HEK293 (cell line): ENCODE results near the gene LRRC23.
A peak's percentile ranks its signal among the peaks of the same experiment; 100 is the strongest.

Experiments
- BCL11B ChIP-seq: fragments of 450-650 bp; formaldehyde crosslinking; IDR thresholded peaks from 2 replicates; pipeline ENCODE4 v1.5.1; 2016; ENCODE audit warnings: low read depth, missing biosample characterization, missing genetic modification characterization
- EGR2 ChIP-seq: fragments of 450-650 bp; formaldehyde crosslinking; IDR thresholded peaks from 2 replicates; pipeline ENCODE4 v1.5.1; 2016; ENCODE audit warnings: low read depth, missing biosample characterization, missing genetic modification characterization
- KLF10 ChIP-seq: fragments of 450-650 bp; IDR thresholded peaks from 2 replicates; pipeline ENCODE4 v1.5.1; 2018; ENCODE audit warnings: missing biosample characterization, mild to moderate bottlenecking, missing genetic modification characterization
- KLF9 ChIP-seq: fragments of 450-650 bp; formaldehyde crosslinking; IDR thresholded peaks from 2 replicates; pipeline ENCODE4 v1.5.1; 2016; ENCODE audit warnings: missing biosample characterization, missing genetic modification characterization, low read depth
- MYNN ChIP-seq: fragments of 450-650 bp; formaldehyde crosslinking; IDR thresholded peaks from 2 replicates; pipeline ENCODE4 v1.5.1; 2016; ENCODE audit warnings: missing biosample characterization, missing genetic modification characterization, borderline replicate concordance
- PRDM1 ChIP-seq: fragments of 450-650 bp; formaldehyde crosslinking; IDR thresholded peaks from 2 replicates; pipeline ENCODE4; 2016; ENCODE audit warnings: missing biosample characterization, missing genetic modification characterization
- TRIM28 ChIP-seq: IDR thresholded peaks from 2 replicates; pipeline ENCODE4 v1.6.1; 2011; ENCODE audit warnings: low read length, control low read depth, borderline replicate concordance
- ZEB2 ChIP-seq: fragments of 450-650 bp; formaldehyde crosslinking; IDR thresholded peaks from 2 replicates; pipeline ENCODE4 v1.5.1; 2016; ENCODE audit warnings: missing biosample characterization, missing genetic modification characterization
- ZIC2 ChIP-seq: fragments of 450-650 bp; formaldehyde crosslinking; IDR thresholded peaks from 2 replicates; pipeline ENCODE4 v1.5.1; 2016; ENCODE audit warnings: missing biosample characterization, missing genetic modification characterization
- ZNF155 ChIP-seq: fragments of 450-650 bp; formaldehyde crosslinking; IDR thresholded peaks from 2 replicates; pipeline ENCODE4 v1.5.1; 2016; ENCODE audit warnings: missing biosample characterization, missing genetic modification characterization
- ZNF274 ChIP-seq, 2 experiments: fragments of 200-500 bp in 1 of 2; fragments of 450-650 bp in 1 of 2; sonication (Bioruptor generic) in 1 of 2; formaldehyde crosslinking in 1 of 2; IDR thresholded peaks; 2 replicates each; pipeline versions ENCODE4 v1.5.1 to v1.6.1; 2014 to 2016; ENCODE audit warnings: borderline replicate concordance in 1 of 2, inconsistent platforms in 1 of 2, low read length in 1 of 2, missing biosample characterization in 1 of 2, missing genetic modification characterization in 1 of 2
- ZNF292 ChIP-seq: fragments of 450-650 bp; formaldehyde crosslinking; IDR thresholded peaks from 2 replicates; pipeline ENCODE4 v1.5.1; 2016; ENCODE audit warnings: low read depth, missing biosample characterization, missing genetic modification characterization, borderline replicate concordance
- ZNF585B ChIP-seq: fragments of 450-650 bp; formaldehyde crosslinking; IDR thresholded peaks from 2 replicates; pipeline ENCODE4 v1.5.1; 2016; ENCODE audit warnings: missing biosample characterization, missing genetic modification characterization
- TF ChIP-seq, protein P1 (sequence below): fragments of 450-650 bp; formaldehyde crosslinking; IDR thresholded peaks from 2 replicates; pipeline ENCODE4 v1.5.1; 2016; ENCODE audit warnings: missing biosample characterization, missing genetic modification characterization, borderline replicate concordance
- TF ChIP-seq, protein P2 (sequence below): fragments of 450-650 bp; formaldehyde crosslinking; IDR thresholded peaks from 2 replicates; pipeline ENCODE4 v1.5.1; 2016; ENCODE audit warnings: missing biosample characterization, missing genetic modification characterization
- TF ChIP-seq, protein P3 (sequence below): fragments of 450-650 bp; formaldehyde crosslinking; IDR thresholded peaks from 2 replicates; pipeline ENCODE4 v1.5.1; 2017; ENCODE audit warnings: missing biosample characterization, missing genetic modification characterization
- TF ChIP-seq, protein P4 (sequence below): fragments of 450-650 bp; formaldehyde crosslinking; IDR thresholded peaks from 2 replicates; pipeline ENCODE4 v1.5.1; 2016; ENCODE audit warnings: missing biosample characterization, missing genetic modification characterization
- TF ChIP-seq, protein P5 (sequence below): fragments of 450-650 bp; formaldehyde crosslinking; conservative IDR thresholded peaks from 2 replicates; pipeline ENCODE4 v1.5.1; 2016; ENCODE audit warnings: low read depth, missing biosample characterization, missing genetic modification characterization

Gene LRRC23

DNA sequence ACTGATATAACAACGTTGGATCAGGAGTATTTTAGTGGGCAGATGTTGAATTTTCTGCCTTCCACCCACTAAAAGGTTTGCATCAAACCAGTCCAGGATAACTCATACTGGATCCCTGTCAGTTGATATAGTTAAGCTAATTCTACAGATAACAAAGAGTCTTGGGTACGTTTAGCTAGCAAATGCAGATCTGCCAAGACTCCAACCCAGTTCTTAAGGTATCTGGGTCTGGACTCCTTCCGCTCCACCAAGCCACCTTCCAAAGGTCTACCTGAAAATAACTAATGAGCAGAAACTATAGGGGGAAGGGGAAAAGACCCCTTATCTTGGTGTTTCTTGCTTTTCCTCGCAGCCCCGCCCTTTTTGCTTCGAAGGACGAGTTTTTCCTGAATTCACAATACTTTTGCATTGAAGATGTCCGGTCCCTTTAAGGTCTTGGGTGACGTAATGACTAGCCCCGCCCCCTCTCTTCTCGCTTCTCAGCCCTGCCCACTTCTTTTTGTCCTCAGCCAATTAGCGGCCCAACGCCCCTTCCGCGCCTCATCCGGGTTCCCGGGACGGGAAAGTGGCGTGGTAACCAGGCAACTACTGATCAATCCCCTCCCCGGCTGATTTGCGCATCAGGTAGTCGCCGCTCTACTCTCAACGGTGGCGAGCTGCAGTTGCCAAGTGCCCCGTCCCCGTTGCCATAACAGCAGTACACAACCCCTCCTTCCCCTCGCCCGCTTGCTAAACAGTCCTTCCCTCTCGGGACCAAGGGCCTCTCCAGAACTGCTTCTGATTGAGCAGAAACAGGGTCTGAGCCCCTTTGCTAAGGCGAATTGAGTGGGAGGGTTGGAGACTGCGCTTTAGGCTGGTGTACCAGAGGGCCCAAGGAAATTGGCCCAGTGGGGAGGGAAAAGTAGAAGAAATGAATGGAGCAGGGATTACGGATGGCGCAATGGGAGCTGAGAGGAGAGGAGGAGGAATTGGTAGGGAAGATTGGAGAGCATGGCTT, at the start of gene LRRC23 (continued):
- TF ChIP-seq, protein P1, sequence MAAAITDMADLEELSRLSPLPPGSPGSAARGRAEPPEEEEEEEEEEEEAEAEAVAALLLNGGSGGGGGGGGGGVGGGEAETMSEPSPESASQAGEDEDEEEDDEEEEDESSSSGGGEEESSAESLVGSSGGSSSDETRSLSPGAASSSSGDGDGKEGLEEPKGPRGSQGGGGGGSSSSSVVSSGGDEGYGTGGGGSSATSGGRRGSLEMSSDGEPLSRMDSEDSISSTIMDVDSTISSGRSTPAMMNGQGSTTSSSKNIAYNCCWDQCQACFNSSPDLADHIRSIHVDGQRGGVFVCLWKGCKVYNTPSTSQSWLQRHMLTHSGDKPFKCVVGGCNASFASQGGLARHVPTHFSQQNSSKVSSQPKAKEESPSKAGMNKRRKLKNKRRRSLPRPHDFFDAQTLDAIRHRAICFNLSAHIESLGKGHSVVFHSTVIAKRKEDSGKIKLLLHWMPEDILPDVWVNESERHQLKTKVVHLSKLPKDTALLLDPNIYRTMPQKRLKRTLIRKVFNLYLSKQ (tag by site-specific recombination), result no peak
- TF ChIP-seq ZNF155 (tag by site-specific recombination) (no peak), ZIC2 (tag by site-specific recombination) (peak; percentile 17; the same call in 1 of the 2 replicates), BCL11B (tag by site-specific recombination) (no peak), KLF10 (tag by site-specific recombination) (peak; percentile 71), ZEB2 (peak; percentile 26; the same call in 1 of the 2 replicates), ZNF274 (IDR thresholded peaks at IDR 0.05; ENCODE audit: low read length) (no peak), ZNF274 (tag by site-specific recombination; IDR thresholded peaks at IDR 0.05; ENCODE audit: borderline replicate concordance) (no peak), ZNF292 (tag by site-specific recombination) (no peak), EGR2 (tag by site-specific recombination) (0 out of 2 replicates have a peak, but pooled peaks have one; percentile 4), TRIM28 (no peak), MYNN (peak; percentile 94), KLF9 (peak; percentile 88), ZNF585B (tag by site-specific recombination) (no peak), PRDM1 (tag by site-specific recombination) (no peak)
- TF ChIP-seq, protein P2, sequence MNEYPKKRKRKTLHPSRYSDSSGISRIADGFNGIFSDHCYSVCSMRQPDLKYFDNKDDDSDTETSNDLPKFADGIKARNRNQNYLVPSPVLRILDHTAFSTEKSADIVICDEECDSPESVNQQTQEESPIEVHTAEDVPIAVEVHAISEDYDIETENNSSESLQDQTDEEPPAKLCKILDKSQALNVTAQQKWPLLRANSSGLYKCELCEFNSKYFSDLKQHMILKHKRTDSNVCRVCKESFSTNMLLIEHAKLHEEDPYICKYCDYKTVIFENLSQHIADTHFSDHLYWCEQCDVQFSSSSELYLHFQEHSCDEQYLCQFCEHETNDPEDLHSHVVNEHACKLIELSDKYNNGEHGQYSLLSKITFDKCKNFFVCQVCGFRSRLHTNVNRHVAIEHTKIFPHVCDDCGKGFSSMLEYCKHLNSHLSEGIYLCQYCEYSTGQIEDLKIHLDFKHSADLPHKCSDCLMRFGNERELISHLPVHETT (tag by site-specific recombination), result no peak
- TF ChIP-seq, protein P3, sequence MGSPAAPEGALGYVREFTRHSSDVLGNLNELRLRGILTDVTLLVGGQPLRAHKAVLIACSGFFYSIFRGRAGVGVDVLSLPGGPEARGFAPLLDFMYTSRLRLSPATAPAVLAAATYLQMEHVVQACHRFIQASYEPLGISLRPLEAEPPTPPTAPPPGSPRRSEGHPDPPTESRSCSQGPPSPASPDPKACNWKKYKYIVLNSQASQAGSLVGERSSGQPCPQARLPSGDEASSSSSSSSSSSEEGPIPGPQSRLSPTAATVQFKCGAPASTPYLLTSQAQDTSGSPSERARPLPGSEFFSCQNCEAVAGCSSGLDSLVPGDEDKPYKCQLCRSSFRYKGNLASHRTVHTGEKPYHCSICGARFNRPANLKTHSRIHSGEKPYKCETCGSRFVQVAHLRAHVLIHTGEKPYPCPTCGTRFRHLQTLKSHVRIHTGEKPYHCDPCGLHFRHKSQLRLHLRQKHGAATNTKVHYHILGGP (tag by site-specific recombination), result no peak
- TF ChIP-seq, protein P4, sequence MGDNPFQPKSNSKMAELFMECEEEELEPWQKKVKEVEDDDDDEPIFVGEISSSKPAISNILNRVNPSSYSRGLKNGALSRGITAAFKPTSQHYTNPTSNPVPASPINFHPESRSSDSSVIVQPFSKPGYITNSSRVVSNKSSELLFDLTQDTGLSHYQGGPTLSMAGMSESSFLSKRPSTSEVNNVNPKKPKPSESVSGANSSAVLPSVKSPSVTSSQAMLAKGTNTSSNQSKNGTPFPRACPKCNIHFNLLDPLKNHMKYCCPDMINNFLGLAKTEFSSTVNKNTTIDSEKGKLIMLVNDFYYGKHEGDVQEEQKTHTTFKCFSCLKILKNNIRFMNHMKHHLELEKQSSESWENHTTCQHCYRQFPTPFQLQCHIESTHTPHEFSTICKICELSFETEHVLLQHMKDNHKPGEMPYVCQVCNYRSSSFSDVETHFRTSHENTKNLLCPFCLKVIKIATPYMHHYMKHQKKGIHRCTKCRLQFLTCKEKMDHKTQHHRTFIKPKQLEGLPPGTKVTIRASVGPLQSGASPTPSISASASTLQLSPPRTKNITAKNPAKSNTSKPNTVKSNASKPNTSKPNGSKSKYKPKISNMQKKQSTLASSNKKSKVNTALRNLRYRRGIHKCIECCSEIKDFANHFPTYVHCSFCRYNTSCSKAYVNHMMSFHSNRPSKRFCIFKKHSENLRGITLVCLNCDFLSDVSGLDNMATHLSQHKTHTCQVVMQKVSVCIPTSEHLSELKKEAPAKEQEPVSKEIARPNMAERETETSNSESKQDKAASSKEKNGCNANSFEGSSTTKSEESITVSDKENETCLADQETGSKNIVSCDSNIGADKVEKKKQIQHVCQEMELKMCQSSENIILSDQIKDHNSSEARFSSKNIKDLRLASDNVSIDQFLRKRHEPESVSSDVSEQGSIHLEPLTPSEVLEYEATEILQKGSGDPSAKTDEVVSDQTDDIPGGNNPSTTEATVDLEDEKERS (tag by site-specific recombination), result no peak
- TF ChIP-seq, protein P5, sequence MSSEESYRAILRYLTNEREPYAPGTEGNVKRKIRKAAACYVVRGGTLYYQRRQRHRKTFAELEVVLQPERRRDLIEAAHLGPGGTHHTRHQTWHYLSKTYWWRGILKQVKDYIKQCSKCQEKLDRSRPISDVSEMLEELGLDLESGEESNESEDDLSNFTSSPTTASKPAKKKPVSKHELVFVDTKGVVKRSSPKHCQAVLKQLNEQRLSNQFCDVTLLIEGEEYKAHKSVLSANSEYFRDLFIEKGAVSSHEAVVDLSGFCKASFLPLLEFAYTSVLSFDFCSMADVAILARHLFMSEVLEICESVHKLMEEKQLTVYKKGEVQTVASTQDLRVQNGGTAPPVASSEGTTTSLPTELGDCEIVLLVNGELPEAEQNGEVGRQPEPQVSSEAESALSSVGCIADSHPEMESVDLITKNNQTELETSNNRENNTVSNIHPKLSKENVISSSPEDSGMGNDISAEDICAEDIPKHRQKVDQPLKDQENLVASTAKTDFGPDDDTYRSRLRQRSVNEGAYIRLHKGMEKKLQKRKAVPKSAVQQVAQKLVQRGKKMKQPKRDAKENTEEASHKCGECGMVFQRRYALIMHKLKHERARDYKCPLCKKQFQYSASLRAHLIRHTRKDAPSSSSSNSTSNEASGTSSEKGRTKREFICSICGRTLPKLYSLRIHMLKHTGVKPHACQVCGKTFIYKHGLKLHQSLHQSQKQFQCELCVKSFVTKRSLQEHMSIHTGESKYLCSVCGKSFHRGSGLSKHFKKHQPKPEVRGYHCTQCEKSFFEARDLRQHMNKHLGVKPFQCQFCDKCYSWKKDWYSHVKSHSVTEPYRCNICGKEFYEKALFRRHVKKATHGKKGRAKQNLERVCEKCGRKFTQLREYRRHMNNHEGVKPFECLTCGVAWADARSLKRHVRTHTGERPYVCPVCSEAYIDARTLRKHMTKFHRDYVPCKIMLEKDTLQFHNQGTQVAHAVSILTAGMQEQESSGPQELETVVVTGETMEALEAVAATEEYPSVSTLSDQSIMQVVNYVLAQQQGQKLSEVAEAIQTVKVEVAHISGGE, result no peak
